ENCODE measurements around the gene SETBP1.

GRCh38 chr18:44916429-44917207 lies 235.9 kb downstream of the SETBP1 start:
- no peak for TF ChIP-seq ZNF274 (IDR thresholded peaks at IDR 0.05; ENCODE audit: low read depth, low read length)
- no peak for TF ChIP-seq SUZ12 (IDR thresholded peaks at IDR 0.05; ENCODE audit: extremely low read depth, insufficient read depth, insufficient read length)
